Measurements from ENCODE around the gene DGKD. TPM values are rescaled to one million over a fixed set of nuclear protein-coding genes. Genes with fewer than 3 reads are reported as not detected.

Gene DGKD
- total and polyA plus RNA-seq, 9 of the 15 experiments (the other 6 are each of a cell fraction or from before 2014, with no cell fraction given) = 0.52 to 29.5 (median 10.6) TPM

DNA sequence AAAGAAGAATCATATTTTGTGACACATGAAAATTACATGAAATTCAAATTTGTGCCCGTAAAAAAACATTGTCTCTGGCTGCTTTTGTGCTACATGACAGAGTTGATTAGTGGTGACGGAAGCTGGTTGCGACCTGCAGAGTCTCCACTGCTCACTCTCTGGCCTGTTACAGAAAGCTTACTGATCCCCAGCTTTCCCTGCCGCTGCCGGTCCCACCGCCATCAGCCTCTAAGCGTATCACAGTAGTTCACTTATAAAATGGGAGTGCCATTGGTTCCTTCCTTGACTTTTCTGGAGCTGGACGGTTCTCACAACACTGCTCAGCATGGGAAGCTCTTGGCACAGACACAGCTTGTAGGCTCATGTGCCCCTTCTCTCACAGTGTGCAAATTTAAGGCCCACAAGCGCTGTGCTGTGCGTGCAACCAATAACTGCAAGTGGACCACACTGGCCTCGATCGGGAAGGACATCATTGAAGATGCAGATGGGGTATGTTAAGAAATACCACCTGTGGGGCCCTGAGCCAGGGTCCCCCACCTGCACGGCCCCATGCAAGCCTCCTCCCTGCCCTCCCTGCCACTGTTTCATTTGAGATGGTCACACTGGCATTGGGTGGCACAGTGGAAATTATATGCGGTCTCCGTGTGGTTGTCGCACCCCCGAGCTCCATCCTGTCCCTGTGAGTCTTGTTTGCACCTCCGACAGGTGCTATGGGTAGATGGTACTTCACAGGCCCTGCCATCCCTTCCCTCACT, 81.3 kb downstream of the DGKD start:
- H3K4me2 ChIP-seq (ENCODE audit: insufficient read depth, low read length) = no peak overlapping the region
- no peak for TF ChIP-seq FOSL1 (tag; conservative IDR thresholded peaks at IDR 0.05)
- ATAC-seq = no peak
- no peaks in the 10 kb centered on the region for H3K9me3 ChIP-seq (replicated peaks; ENCODE audit: control insufficient read depth, insufficient read depth, low read depth, low read length)
- ChIA-PET CTCF (ENCODE audit: low intra/inter-chr PET ratio) (no interaction called here), POLR2A (interaction anchor here (0.7 kb wide), 1 partner anchor 9 kb away, joined by 5 read pairs; no protein-coding TSS in a partner anchor)
- no peak overlapping the region for H3K27ac ChIP-seq (ENCODE audit: extremely low read depth, low read depth, low read length)
- no peaks in the 10 kb centered on the region; a peak in 2 of 5 replicates for H3K4me1 ChIP-seq (replicated peaks in 1 of 2; ENCODE audit: control insufficient read depth in 2 of 2, insufficient read depth in 2 of 2, low read length in 2 of 2)
- 92% methylated on average over 13 of the region's 18 CpGs for WGBS (ENCODE audit: insufficient coverage, low coverage, missing lambda C conversion rate)
- no peaks in the 10 kb centered on the region for H4K20me1 ChIP-seq (replicated peaks; ENCODE audit: control insufficient read depth, insufficient read depth, low read length)
- in situ Hi-C loops (cut with MboI) = no loop called here
- DNase-seq (ENCODE audit: extremely low read depth in 1 of 4, low spot score in 3 of 4) = no peak
- H3K4me3 ChIP-seq = no peak overlapping the region
- no peaks in the 10 kb centered on the region for H3K27me3 ChIP-seq (ENCODE audit: control insufficient read depth in 2 of 2, insufficient read depth in 2 of 2, low read length in 2 of 2)
- FAIRE-seq = no peak
- no peaks in the 10 kb centered on the region for H3K79me2 ChIP-seq (ENCODE audit: control insufficient read depth, insufficient read depth, low read length)
- BruUV-seq (replicated peaks) = no TSS peak
- no peaks in the 10 kb centered on the region for H3K9me1 ChIP-seq (ENCODE audit: control insufficient read depth, insufficient read depth, low read length)
- H3K9ac ChIP-seq (ENCODE audit: insufficient read depth in 1 of 2, low read depth in 2 of 2, low read length in 2 of 2) = no peak overlapping the region
- H3K36me3 ChIP-seq (ENCODE audit: control insufficient read depth, insufficient read depth, low read length) = peaks cover 34% of the 10 kb centered on the region; the same call in 2 of the 3 replicates
- no peak overlapping the region for H2AFZ ChIP-seq (ENCODE audit: low read depth, low read length)
- intact Hi-C loops (cut with micrococcal nuclease) = no loop called here

DNA sequence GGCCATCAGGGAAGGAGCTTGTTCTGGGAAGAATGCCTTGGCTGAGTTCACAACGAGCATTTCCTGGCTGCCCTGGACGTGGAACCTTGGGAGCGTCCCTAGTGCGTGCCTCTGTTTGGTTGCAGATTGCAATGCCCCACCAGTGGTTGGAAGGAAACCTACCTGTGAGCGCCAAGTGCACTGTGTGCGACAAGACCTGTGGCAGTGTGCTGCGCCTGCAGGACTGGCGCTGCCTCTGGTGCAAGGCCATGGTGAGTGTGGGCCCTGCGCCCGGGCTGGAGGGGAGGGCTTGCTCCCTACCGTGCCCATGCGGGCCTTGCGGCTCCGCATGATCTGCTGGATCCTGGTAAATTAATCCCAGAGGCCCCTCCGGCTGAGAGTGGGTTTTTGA, 81.9 kb downstream of the DGKD start:
- Histone ChIP-seq H3K79me2 (ENCODE audit: control insufficient read depth, insufficient read depth, low read length) (no peaks in the 10 kb centered on the region), H3K27ac (ENCODE audit: extremely low read depth, low read depth, low read length) (no peak overlapping the region), H3K4me2 (ENCODE audit: insufficient read depth, low read length) (no peak overlapping the region), H2AFZ (ENCODE audit: low read depth, low read length) (no peak overlapping the region), H3K4me1 (replicated peaks in 1 of 2; ENCODE audit: control insufficient read depth in 2 of 2, insufficient read depth in 2 of 2, low read length in 2 of 2) (no peaks in the 10 kb centered on the region; a peak in 2 of 5 replicates), H3K27me3 (ENCODE audit: control insufficient read depth in 2 of 2, insufficient read depth in 2 of 2, low read length in 2 of 2) (no peaks in the 10 kb centered on the region), H4K20me1 (replicated peaks; ENCODE audit: control insufficient read depth, insufficient read depth, low read length) (no peaks in the 10 kb centered on the region), H3K36me3 (ENCODE audit: control insufficient read depth, insufficient read depth, low read length) (peaks cover 34% of the 10 kb centered on the region; the same call in 2 of the 3 replicates), H3K9me1 (ENCODE audit: control insufficient read depth, insufficient read depth, low read length) (no peaks in the 10 kb centered on the region), H3K9ac (ENCODE audit: insufficient read depth in 1 of 2, low read depth in 2 of 2, low read length in 2 of 2) (no peak overlapping the region), H3K9me3 (replicated peaks; ENCODE audit: control insufficient read depth, insufficient read depth, low read depth, low read length) (no peaks in the 10 kb centered on the region), H3K4me3 (no peak overlapping the region)
- FAIRE-seq (no peak), DNase-seq (ENCODE audit: extremely low read depth in 1 of 4, low spot score in 3 of 4) (no peak), ATAC-seq (no peak)
- WGBS (ENCODE audit: insufficient coverage, low coverage, missing lambda C conversion rate) = 98% methylated on average over 9 of the region's 15 CpGs
- intact Hi-C loops (cut with micrococcal nuclease) (no loop called here), in situ Hi-C loops (cut with MboI) (no loop called here)
- TF ChIP-seq TSC22D4 (tag; IDR thresholded peaks at IDR 0.05) (no peak), RCOR1 (IDR thresholded peaks at IDR 0.05; ENCODE audit: borderline replicate concordance in 1 of 2, low read depth in 2 of 2, low read length in 2 of 2) (no peak)
- TF ChIP-seq, protein P1, sequence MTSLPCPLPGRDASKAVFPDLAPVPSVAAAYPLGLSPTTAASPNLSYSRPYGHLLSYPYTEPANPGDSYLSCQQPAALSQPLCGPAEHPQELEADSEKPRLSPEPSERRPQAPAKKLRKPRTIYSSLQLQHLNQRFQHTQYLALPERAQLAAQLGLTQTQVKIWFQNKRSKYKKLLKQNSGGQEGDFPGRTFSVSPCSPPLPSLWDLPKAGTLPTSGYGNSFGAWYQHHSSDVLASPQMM (CRISPR knock-in tag; IDR thresholded peaks at IDR 0.05) = no peak
- no TSS peak for BruUV-seq (replicated peaks)
- ChIA-PET POLR2A (interaction anchor here (0.7 kb wide), 1 partner anchor 9 kb away, joined by 5 read pairs; no protein-coding TSS in a partner anchor), CTCF (ENCODE audit: low intra/inter-chr PET ratio) (no interaction called here)
